CD8-positive, alpha-beta memory T cell (primary cell): ENCODE measurements around the gene TSSC4. TPM values are rescaled to one million over a fixed set of nuclear protein-coding genes. Genes with fewer than 3 reads are reported as not detected.
A peak's percentile ranks its signal among the peaks of the same experiment; 100 is the strongest.

ENCODE experiments used
- CTCF ChIA-PET: fragments of 350-600 bp; sonication (Branson Sonifier 250); formaldehyde crosslinking; loops from one replicate; lab custom pipeline; 2021; ENCODE audit warnings: antibody characterized with exemption; lab: Charles Lee
- POLR2A ChIA-PET: fragments of 350-600 bp; sonication (Branson Sonifier 250); formaldehyde crosslinking; loops from one replicate; lab custom pipeline; 2021; ENCODE audit warnings: antibody characterized with exemption; lab: Charles Lee
- DNase-seq, 5 donors: peaks; one replicate each; pipeline versions ENCODE4 v3.0.0 to v3.0.0-alpha.2; 2020 to 2022; ENCODE audit warnings: mixed read lengths in 1 of 5
- H3K27ac ChIP-seq: one replicate; pipeline ENCODE4 v1.7.0; 2013; ENCODE audit warnings: low read depth, mild to moderate bottlenecking, low read length, moderate library complexity
- H3K27me3 ChIP-seq: 2 replicates; pipeline ENCODE4 v1.7.0; 2013; ENCODE audit warnings: low read length, mild to moderate bottlenecking; ENCODE audit not compliant: insufficient read depth, poor library complexity, severe bottlenecking
- H3K36me3 ChIP-seq: 2 replicates; pipeline ENCODE4 v1.7.0; 2013; ENCODE audit warnings: mild to moderate bottlenecking, low read length, moderate library complexity; ENCODE audit not compliant: insufficient read depth
- H3K4me1 ChIP-seq: 2 replicates; pipeline ENCODE4 v1.7.0; 2013; ENCODE audit warnings: mild to moderate bottlenecking, low read length, moderate library complexity; ENCODE audit not compliant: insufficient read depth
- H3K4me3 ChIP-seq: 2 replicates; pipeline ENCODE4 v1.7.0; 2013; ENCODE audit warnings: mild to moderate bottlenecking, low read length
- H3K9me3 ChIP-seq: 2 replicates; pipeline ENCODE4 v1.7.0; 2013; ENCODE audit warnings: mild to moderate bottlenecking, low read length
- H3K27ac Mint-ChIP-seq, 8 donors: one replicate each; pipeline ENCODE4 v1.8.0; 2020 to 2021; ENCODE audit warnings: mixed read lengths in 8 of 8, mild to moderate bottlenecking in 6 of 8, inconsistent platforms in 3 of 8, moderate library complexity in 3 of 8
- H3K27me3 Mint-ChIP-seq, 2 donors: one replicate each; pipeline ENCODE4 v1.8.0; 2020 to 2021; ENCODE audit warnings: mixed read lengths in 2 of 2, mild to moderate bottlenecking in 1 of 2, moderate library complexity in 1 of 2
- H3K36me3 Mint-ChIP-seq, 3 donors: one replicate each; pipeline ENCODE4 v1.8.0; 2020 to 2021; ENCODE audit warnings: mixed read lengths in 3 of 3, inconsistent platforms in 1 of 3, mild to moderate bottlenecking in 1 of 3
- H3K4me1 Mint-ChIP-seq, 3 donors: one replicate each; pipeline ENCODE4 v1.8.0; 2020 to 2021; ENCODE audit warnings: mixed read lengths in 3 of 3, inconsistent platforms in 1 of 3, mild to moderate bottlenecking in 1 of 3
- H3K4me3 Mint-ChIP-seq, 7 donors: one replicate each; pipeline ENCODE4 v1.8.0; 2020 to 2021; ENCODE audit warnings: mixed read lengths in 7 of 7, mild to moderate bottlenecking in 6 of 7, moderate library complexity in 4 of 7, inconsistent platforms in 2 of 7
- H3K9me3 Mint-ChIP-seq, 5 donors: one replicate each; pipeline ENCODE4 v1.8.0; 2020 to 2022; ENCODE audit warnings: mixed read lengths in 5 of 5, mild to moderate bottlenecking in 3 of 5, moderate library complexity in 2 of 5, inconsistent platforms in 1 of 5
- polyA plus RNA-seq: library from polyadenylated mRNA; unstranded; fragments of 300-500 nt; fragmentation: Illumina TruSeq; gene quantifications from one replicate; pipeline ENCODE4 v1.2.3, GENCODE V29; 2021
- total RNA-seq, 2 experiments: library from RNA; stranded (reverse); gene quantifications; one replicate each; pipeline ENCODE4 v1.2.3, GENCODE V29; 2021

TSSC4 gene
- total and polyA plus RNA-seq, 3 experiments from 2014 or later = 79.6 to 85.6 (median 84.1) TPM

DNA sequence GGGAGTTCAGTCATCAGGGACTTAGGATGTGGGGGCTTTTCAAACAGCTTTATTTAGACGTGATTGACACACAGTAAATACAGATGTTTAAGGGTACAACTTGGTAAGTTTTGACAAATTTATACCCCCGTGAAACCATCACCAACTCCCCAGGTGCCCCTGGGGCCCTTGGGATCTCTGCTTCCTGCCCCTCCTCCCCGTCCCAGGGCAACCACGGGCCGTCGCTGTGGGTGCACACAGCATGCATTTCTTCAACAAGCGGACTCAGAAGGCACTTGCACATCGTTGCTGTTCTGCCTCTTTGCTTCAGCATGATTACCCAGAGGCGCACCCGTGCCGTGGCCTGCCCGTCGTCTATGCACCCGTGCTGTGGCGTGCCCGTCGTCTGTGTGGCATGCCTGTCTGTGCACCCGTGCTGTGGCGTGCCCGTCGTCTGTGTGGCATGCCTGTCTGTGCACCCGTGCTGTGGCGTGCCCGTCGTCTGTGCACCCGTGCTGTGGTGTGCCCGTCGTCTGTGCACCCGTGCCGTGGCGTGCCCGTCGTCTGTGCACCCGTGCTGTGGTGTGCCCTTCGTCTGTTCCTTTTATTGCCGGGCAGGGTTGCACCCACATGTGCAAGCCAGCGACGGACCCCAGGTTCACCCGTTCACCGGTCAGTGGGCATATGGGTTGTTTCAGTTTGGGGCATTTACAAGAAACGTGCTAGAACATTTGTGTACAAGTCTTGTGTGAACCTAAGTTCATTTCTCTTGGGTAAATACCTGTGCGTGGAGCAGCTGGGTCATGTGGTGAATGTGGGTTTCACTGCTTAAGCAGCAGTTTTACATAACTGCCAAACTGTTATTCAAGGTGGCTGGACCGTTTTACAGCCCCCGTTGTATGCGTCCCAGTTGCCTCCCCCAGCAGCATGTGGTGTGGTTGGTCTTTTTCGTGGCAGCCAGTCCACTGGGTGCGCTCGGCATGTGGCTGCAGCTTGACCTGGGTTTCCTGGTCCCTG is 15.1 kb upstream of the TSSC4 start:
- ChIA-PET POLR2A (interaction anchor here (1.8 to 3.0 kb wide), 3 partner anchors 8 to 83 kb away, joined by 4 to 18 read pairs (median 18); partner anchors contain the start of genes C11orf21, TSPAN32 and TSSC4), CTCF (interaction anchor here (1.3 to 3.7 kb wide), 3 partner anchors 14 to 80 kb away, joined by 3 to 29 read pairs (median 7); partner anchors contain the start of gene TSSC4)
- Mint-ChIP-seq H3K4me3 (peak overlapping the region; percentile 82 to 92 (median 85)), H3K27ac (peak overlapping the region; percentile 84 to 97 (median 92)), H3K36me3 (peaks cover 0 to 22% (median 0%) of the 10 kb centered on the region in 3 donors), H3K27me3 (no peaks in the 10 kb centered on the region), H3K9me3 (no peaks in the 10 kb centered on the region), H3K4me1 (peaks cover 73 to 96% (median 77%) of the 10 kb centered on the region in 3 donors)
- Histone ChIP-seq H3K9me3 (no peaks in the 10 kb centered on the region), H3K27ac (peak overlapping the region; percentile 51), H3K4me3 (no peak overlapping the region), H3K4me1 (peaks cover 78% of the 10 kb centered on the region), H3K27me3 (no peaks in the 10 kb centered on the region), H3K36me3 (no peaks in the 10 kb centered on the region)
- DNase-seq = peak in 1 of 5 donors; percentile 37

DNA sequence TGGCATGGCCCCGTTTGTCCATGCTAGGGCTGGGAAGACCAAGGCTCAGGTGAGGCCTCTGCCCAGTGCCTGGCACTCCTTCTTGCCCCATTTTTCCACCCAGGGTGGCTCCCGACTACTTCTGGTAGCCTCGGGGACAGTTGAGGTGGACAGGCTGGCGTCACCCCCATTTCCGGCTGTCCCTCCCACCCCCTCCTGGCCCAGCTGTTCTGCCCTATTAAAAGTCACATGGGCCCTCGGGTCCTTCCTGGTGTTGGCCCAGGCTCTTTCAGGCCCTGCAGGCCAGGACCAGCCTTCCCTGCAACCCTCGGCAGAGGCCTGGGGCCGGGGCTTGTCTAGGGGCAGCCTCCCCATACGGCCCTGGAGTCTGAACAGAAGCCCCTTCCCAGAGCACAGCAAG is 14.0 kb upstream of the TSSC4 start:
- peak overlapping the region; percentile 51 for H3K27ac ChIP-seq
- H3K27ac Mint-ChIP-seq = peak overlapping the region in 7 of 8 donors; percentile 83 to 97 (median 91)

DNA sequence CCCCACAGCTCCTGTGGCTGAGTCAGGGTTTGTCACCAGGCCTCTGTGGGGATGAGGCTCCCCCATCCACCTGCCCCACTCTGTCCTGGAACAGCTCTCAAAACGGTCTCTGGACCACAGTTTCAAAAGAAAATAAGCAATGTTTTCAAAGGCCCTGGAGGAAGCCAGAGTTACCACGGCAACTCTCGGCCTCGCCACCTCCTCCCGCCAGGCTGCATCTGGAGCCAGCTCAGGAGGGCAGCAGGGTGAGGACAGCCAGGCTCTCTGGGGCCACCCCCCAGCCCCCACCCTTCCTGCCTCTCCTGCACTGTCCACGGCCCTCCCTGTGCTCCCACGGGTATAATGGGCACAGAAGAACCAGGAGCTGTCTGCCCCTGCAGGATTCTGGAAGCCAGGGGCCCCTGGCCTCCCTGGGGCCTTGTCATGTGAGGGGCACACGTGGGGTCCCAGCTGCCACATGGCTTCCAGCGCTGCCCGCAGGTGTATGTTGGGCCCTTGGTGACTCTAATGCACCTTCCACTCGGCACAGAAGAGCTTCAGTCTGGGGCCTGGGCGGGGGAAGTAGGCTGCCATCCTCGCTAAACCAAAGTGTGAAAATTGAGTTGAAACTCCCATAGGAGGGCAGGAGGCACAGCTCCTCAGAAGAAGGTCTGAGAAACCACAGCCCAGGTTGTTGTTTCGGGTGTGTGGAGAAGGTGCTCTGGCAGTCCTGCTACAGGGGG is 13.1 kb upstream of the TSSC4 start:
- H3K4me1 ChIP-seq = peaks cover 79% of the 10 kb centered on the region
- H3K36me3 ChIP-seq = no peaks in the 10 kb centered on the region
- H3K27ac ChIP-seq = peak overlapping the region; percentile 51
- peak overlapping the region; percentile 70 to 88 (median 74) for H3K4me3 Mint-ChIP-seq
- H3K4me3 ChIP-seq = peak overlapping the region; percentile 28
- H3K4me1 Mint-ChIP-seq = peaks cover 63 to 80% (median 63%) of the 10 kb centered on the region in 3 donors
- H3K27me3 Mint-ChIP-seq = no peaks in the 10 kb centered on the region
- no peaks in the 10 kb centered on the region for H3K27me3 ChIP-seq
- H3K9me3 ChIP-seq = no peaks in the 10 kb centered on the region
- no peaks in the 10 kb centered on the region for H3K9me3 Mint-ChIP-seq
- ChIA-PET POLR2A (interaction anchor here (0.9 to 3.0 kb wide), 7 partner anchors 8 to 85 kb away, joined by 3 to 18 read pairs (median 5); partner anchors contain the start of genes C11orf21, CD81, TSPAN32 and TSSC4), CTCF (interaction anchor here (0.9 to 3.7 kb wide), 8 partner anchors 9 to 90 kb away, joined by 3 to 29 read pairs (median 8); partner anchors contain the start of genes CD81 and TSSC4)
- peaks cover 0 to 27% (median 0%) of the 10 kb centered on the region in 3 donors for H3K36me3 Mint-ChIP-seq
- peak overlapping the region; percentile 74 to 97 (median 84) for H3K27ac Mint-ChIP-seq
- DNase-seq = peak in 4 of 5 donors; percentile 42 to 74 (median 56)

More for the DNA sequence above, 14.0 kb upstream of the TSSC4 start:
- Mint-ChIP-seq H3K4me1 (peaks cover 64 to 87% (median 70%) of the 10 kb centered on the region in 3 donors), H3K27me3 (no peaks in the 10 kb centered on the region), H3K4me3 (peak overlapping the region; percentile 70 to 88 (median 83)), H3K36me3 (peaks cover 0 to 22% (median 0%) of the 10 kb centered on the region in 3 donors), H3K9me3 (no peaks in the 10 kb centered on the region)
- CTCF ChIA-PET = interaction anchor here (0.9 to 3.7 kb wide), 5 partner anchors 8 to 86 kb away, joined by 3 to 29 read pairs (median 10); partner anchors contain the start of genes CD81 and TSSC4
- no peaks in the 10 kb centered on the region for H3K9me3 ChIP-seq
- peaks cover 80% of the 10 kb centered on the region for H3K4me1 ChIP-seq
- no peak for DNase-seq
- no peaks in the 10 kb centered on the region for H3K27me3 ChIP-seq
- H3K4me3 ChIP-seq = no peak overlapping the region
- no peaks in the 10 kb centered on the region for H3K36me3 ChIP-seq
- POLR2A ChIA-PET = interaction anchor here (1.2 to 3.0 kb wide), 5 partner anchors 8 to 84 kb away, joined by 4 to 18 read pairs (median 6); partner anchors contain the start of genes C11orf21, CD81, TSPAN32 and TSSC4

DNA sequence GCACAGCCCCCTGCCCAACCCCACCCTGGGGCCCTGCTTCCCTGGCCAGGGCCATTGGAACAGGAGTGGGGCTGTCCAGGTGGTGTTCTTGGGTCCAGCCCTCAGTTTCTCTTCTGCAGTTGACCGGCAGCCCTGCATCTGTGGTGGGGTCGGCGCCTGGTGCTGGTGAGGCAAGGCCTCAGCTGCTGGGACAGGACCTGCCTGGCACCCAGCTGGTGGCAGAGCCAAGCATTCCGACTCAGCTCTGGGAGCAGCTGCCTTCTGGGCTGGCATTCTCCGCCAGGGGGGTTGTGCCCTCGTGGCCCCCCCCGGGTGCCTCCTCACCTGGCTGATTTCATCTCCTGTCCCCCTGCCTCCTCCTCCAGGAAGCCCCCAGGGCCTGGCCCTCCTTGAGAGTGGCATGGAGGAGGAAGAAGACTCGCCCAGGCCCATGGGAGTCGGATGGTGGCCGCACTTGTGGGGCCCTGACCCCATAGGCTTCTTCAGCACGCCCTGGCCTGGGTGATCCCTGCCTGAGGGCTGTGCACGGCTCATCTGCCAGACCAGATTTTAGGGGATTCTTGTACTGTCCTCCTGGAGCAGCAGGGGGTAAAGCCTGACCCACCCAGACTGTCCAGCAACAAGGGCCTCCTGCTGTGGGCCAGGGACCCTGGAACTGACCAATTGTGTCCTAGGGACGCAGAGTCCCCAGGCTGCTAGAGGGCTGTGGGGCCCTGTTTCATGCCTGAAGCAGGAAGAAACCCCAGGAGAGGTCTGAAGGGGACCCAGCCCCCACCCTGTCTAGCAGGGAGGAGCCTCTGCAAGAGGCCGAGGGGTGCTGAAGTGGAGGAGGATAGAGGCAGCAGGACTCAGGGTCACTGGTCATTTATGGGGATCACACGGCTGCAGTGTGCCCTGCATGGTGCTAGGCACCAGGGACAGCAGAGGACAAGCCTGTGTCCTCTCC is 11.8 kb upstream of the TSSC4 start:
- Mint-ChIP-seq H3K36me3 (peaks cover 0 to 27% (median 0%) of the 10 kb centered on the region in 3 donors), H3K27ac (peak overlapping the region; percentile 78 to 98 (median 90)), H3K4me1 (peaks cover 52 to 69% (median 58%) of the 10 kb centered on the region in 3 donors), H3K27me3 (no peaks in the 10 kb centered on the region), H3K4me3 (peak overlapping the region in 6 of 7 donors; percentile 29 to 89 (median 66)), H3K9me3 (no peaks in the 10 kb centered on the region)
- Histone ChIP-seq H3K4me1 (peaks cover 66% of the 10 kb centered on the region), H3K36me3 (no peaks in the 10 kb centered on the region), H3K9me3 (no peaks in the 10 kb centered on the region), H3K27ac (peak overlapping the region; percentile 51), H3K4me3 (no peak overlapping the region), H3K27me3 (no peaks in the 10 kb centered on the region)
- no peak for DNase-seq
- ChIA-PET CTCF (interaction anchor here (0.9 to 3.7 kb wide), 5 partner anchors 10 to 83 kb away, joined by 3 to 29 read pairs (median 10); partner anchors contain the start of genes CD81 and TSSC4), POLR2A (interaction anchor here (1.8 to 3.0 kb wide), 3 partner anchors 11 to 12 kb away, joined by 6 to 18 read pairs (median 18); partner anchors contain the start of genes CD81 and TSSC4)

DNA sequence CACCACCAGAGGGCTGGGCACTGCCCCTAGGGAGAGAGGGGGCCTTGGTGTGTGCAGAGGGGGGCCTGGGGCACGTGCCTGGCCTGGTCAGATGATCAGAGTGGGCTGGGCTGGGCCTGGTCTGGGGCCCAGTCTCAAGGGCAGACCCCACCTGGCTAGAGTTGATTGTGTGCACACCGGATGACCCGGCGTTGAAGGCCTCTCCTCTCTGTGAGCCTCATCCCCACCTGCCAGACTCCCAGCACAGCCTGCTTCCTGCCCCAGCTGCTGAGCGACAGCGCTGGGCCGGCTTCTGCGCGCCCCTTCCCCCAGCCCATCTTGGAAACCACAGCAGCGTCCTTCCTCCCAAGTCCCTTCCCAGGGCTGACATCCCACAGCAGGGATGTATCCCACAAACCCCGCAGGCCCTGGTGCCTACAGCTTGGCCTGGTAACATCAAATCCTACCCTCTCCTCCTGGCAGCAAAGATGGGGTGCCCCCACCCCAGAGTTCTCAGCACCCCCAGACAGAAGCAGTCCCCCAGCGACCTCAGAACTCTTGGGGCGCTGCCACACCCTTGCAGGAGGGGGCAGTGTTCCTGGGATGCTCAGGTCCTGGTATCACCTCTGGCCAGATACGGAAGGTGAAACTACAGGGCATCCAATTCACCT is 11.0 kb upstream of the TSSC4 start:
- Mint-ChIP-seq H3K4me1 (peaks cover 48 to 62% (median 52%) of the 10 kb centered on the region in 3 donors), H3K4me3 (peak overlapping the region; percentile 29 to 89 (median 67)), H3K27ac (peak overlapping the region; percentile 78 to 98 (median 90)), H3K27me3 (no peaks in the 10 kb centered on the region), H3K36me3 (peaks cover 0 to 33% (median 0%) of the 10 kb centered on the region in 3 donors), H3K9me3 (no peaks in the 10 kb centered on the region)
- DNase-seq = no peak
- no peaks in the 10 kb centered on the region for H3K36me3 ChIP-seq
- H3K27me3 ChIP-seq = no peaks in the 10 kb centered on the region
- peak overlapping the region; percentile 51 for H3K27ac ChIP-seq
- H3K4me3 ChIP-seq = no peak overlapping the region
- no peaks in the 10 kb centered on the region for H3K9me3 ChIP-seq
- peaks cover 61% of the 10 kb centered on the region for H3K4me1 ChIP-seq
- POLR2A ChIA-PET = interaction anchor here (1.7 kb wide), 1 partner anchor 12 kb away, joined by 6 read pairs; the partner anchor contains the start of gene CD81
- CTCF ChIA-PET = no interaction called here

DNA sequence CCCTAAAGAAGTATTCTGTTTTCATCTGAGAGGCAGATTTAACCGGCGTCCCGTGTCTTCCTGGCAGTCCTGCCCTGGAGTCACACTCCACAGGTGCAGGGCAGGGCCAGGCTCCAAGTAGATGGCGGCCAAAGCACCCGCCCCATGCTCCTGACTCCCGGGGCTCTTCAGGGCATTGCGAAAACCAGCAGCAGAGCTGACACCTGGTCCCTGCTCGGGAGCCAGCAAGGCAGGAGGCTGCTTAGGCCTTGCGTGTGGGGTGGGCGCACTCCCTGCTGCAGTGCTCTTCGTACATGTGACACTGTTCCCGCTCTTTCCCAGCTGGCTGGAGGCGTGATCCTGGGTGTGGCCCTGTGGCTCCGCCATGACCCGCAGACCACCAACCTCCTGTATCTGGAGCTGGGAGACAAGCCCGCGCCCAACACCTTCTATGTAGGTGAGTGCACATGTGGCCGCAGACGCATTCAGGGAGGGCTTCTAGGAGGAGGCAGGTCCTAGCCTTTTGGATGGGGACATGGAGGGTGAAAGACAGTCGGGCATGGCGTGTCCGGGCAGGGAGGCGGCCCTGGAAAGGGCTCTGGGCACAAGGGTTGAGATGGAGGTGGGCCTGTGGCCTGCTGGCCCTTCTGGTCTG is 10.3 kb upstream of the TSSC4 start:
- no peak for DNase-seq
- no peaks in the 10 kb centered on the region for H3K9me3 ChIP-seq
- Mint-ChIP-seq H3K4me1 (peaks cover 44 to 55% (median 45%) of the 10 kb centered on the region in 3 donors), H3K27me3 (no peaks in the 10 kb centered on the region), H3K27ac (peak overlapping the region; percentile 57 to 97 (median 88)), H3K9me3 (no peaks in the 10 kb centered on the region), H3K36me3 (peaks cover 0 to 36% (median 0%) of the 10 kb centered on the region in 3 donors), H3K4me3 (peak overlapping the region in 6 of 7 donors; percentile 62 to 89 (median 68))
- no peaks in the 10 kb centered on the region for H3K36me3 ChIP-seq
- no peak overlapping the region for H3K4me3 ChIP-seq
- CTCF ChIA-PET = interaction anchor here (0.7 to 1.2 kb wide), 2 partner anchors 10 to 750 kb away, joined by 3 read pairs; partner anchors contain the start of gene TSSC4
- no peaks in the 10 kb centered on the region for H3K27me3 ChIP-seq
- H3K27ac ChIP-seq = no peak overlapping the region
- peaks cover 54% of the 10 kb centered on the region for H3K4me1 ChIP-seq
- POLR2A ChIA-PET = interaction anchor here (1.7 kb wide), 1 partner anchor 13 kb away, joined by 6 read pairs; the partner anchor contains the start of gene CD81
